ENCODE data around the gene CD59.
"Not testable (repeated sequence)": the region's sequence is repeated elsewhere in the genome, so short reads cannot be mapped to it uniquely, and the experiment has no call there.

CD59 gene

GRCh38 chr11:33730716-33731115 lies 5.5 kb downstream of the CD59 start:
- Histone ChIP-seq H3K79me2 (ENCODE audit: insufficient read depth, low read length) (no peaks in the 10 kb centered on the region), H3K27me3 (ENCODE audit: insufficient read depth, low read length, poor library complexity) (peaks cover 9% of the 10 kb centered on the region), H3K4me2 (ENCODE audit: insufficient read depth, low read length) (no peak overlapping the region), H3K9ac (ENCODE audit: low read depth, low read length) (no peak overlapping the region), H3K4me3 (ENCODE audit: low read depth in 1 of 2, low read length in 2 of 2) (no peak overlapping the region), H3K36me3 (ENCODE audit: insufficient read depth, low read length) (no peaks in the 10 kb centered on the region), H3K27ac (ENCODE audit: low read length) (no peak overlapping the region), H4K20me1 (ENCODE audit: insufficient read depth, low read length) (no peaks in the 10 kb centered on the region), H3K9me3 (ENCODE audit: insufficient read depth, low read length, severe bottlenecking) (no peaks in the 10 kb centered on the region), H3K4me1 (ENCODE audit: insufficient read depth, low read length) (peaks cover 8% of the 10 kb centered on the region), H2AFZ (ENCODE audit: low read depth, low read length) (no peak overlapping the region)
- DNase-seq (no peak), ATAC-seq (ENCODE audit: insufficient read depth, low read depth) (no peak)
- TF ChIP-seq EZH2 (IDR thresholded peaks at IDR 0.05; ENCODE audit: borderline replicate concordance, low read depth, low read length, severe bottlenecking) (no peak), CTCF (IDR thresholded peaks at IDR 0.05; ENCODE audit: borderline replicate concordance, extremely low read depth, low read length, poor library complexity, severe bottlenecking) (no peak)

- H4K20me1 ChIP-seq (ENCODE audit: insufficient read depth, low read length); H3K9ac ChIP-seq (ENCODE audit: low read depth, low read length); H3K4me1 ChIP-seq (ENCODE audit: insufficient read depth, low read length); H3K4me2 ChIP-seq (ENCODE audit: insufficient read depth, low read length); H3K9me3 ChIP-seq (ENCODE audit: insufficient read depth, low read length, severe bottlenecking); H3K79me2 ChIP-seq (ENCODE audit: insufficient read depth, low read length); H3K27ac ChIP-seq (ENCODE audit: low read length); H3K4me3 ChIP-seq (ENCODE audit: low read depth in 1 of 2, low read length in 2 of 2); H3K27me3 ChIP-seq (ENCODE audit: insufficient read depth, low read length, poor library complexity); ATAC-seq (ENCODE audit: insufficient read depth, low read depth); DNase-seq; H3K36me3 ChIP-seq (ENCODE audit: insufficient read depth, low read length); H2AFZ ChIP-seq (ENCODE audit: low read depth, low read length): not testable (repeated sequence)
Measured at GRCh38 chr11:33729072-33729664, 7.1 kb downstream of the CD59 start.

- not testable (repeated sequence) for H3K9ac ChIP-seq (ENCODE audit: low read depth, low read length); ATAC-seq (ENCODE audit: insufficient read depth, low read depth); DNase-seq; H3K4me3 ChIP-seq (ENCODE audit: low read depth in 1 of 2, low read length in 2 of 2); H3K27ac ChIP-seq (ENCODE audit: low read length); H3K4me1 ChIP-seq (ENCODE audit: insufficient read depth, low read length); H3K9me3 ChIP-seq (ENCODE audit: insufficient read depth, low read length, severe bottlenecking); H4K20me1 ChIP-seq (ENCODE audit: insufficient read depth, low read length); H3K79me2 ChIP-seq (ENCODE audit: insufficient read depth, low read length); H3K4me2 ChIP-seq (ENCODE audit: insufficient read depth, low read length); H2AFZ ChIP-seq (ENCODE audit: low read depth, low read length); H3K27me3 ChIP-seq (ENCODE audit: insufficient read depth, low read length, poor library complexity); H3K36me3 ChIP-seq (ENCODE audit: insufficient read depth, low read length)
Measured at GRCh38 chr11:33727539-33727938, 8.7 kb downstream of the CD59 start.

- Histone ChIP-seq H2AFZ (ENCODE audit: low read depth, low read length) (no peak overlapping the region), H3K4me3 (ENCODE audit: low read depth in 1 of 2, low read length in 2 of 2) (no peak overlapping the region), H3K27me3 (ENCODE audit: insufficient read depth, low read length, poor library complexity) (no peaks in the 10 kb centered on the region), H3K4me2 (ENCODE audit: insufficient read depth, low read length) (no peak overlapping the region), H3K4me1 (ENCODE audit: insufficient read depth, low read length) (no peaks in the 10 kb centered on the region), H3K79me2 (ENCODE audit: insufficient read depth, low read length) (no peaks in the 10 kb centered on the region), H3K9ac (ENCODE audit: low read depth, low read length) (no peak overlapping the region), H3K36me3 (ENCODE audit: insufficient read depth, low read length) (no peaks in the 10 kb centered on the region), H3K9me3 (ENCODE audit: insufficient read depth, low read length, severe bottlenecking) (no peaks in the 10 kb centered on the region), H4K20me1 (ENCODE audit: insufficient read depth, low read length) (no peaks in the 10 kb centered on the region), H3K27ac (ENCODE audit: low read length) (no peak overlapping the region)
- DNase-seq: no peak
- no peak for ATAC-seq (ENCODE audit: insufficient read depth, low read depth)
- TF ChIP-seq CTCF (IDR thresholded peaks at IDR 0.05; ENCODE audit: borderline replicate concordance, extremely low read depth, low read length, poor library complexity, severe bottlenecking): no peak
- no peak for TF ChIP-seq EZH2 (IDR thresholded peaks at IDR 0.05; ENCODE audit: borderline replicate concordance, low read depth, low read length, severe bottlenecking)
Measured at GRCh38 chr11:33725496-33725895, 10.7 kb downstream of the CD59 start.

Data from DND-41 (cell line).